Bronchial epithelial cell (primary cell): ENCODE measurements around the gene SCP2. TPM values are rescaled to one million over a fixed set of nuclear protein-coding genes. Genes with fewer than 3 reads are reported as not detected.

Experiments used
- DNase-seq: peaks from one replicate; pipeline ENCODE4 v3.0.0-alpha.2; 2010; ENCODE audit warnings: low read depth
- FAIRE-seq: peaks from 2 replicates; lab custom pipeline; 2011; peaks lifted over from hg19 to GRCh38; lab: Jason Lieb, UNC
- H3K27me3 ChIP-seq: 2 replicates; pipeline ENCODE4 v1.5.1; 2011; ENCODE audit warnings: low read length; ENCODE audit not compliant: control insufficient read depth, insufficient read depth
- H3K36me3 ChIP-seq: 2 replicates; pipeline ENCODE4 v1.5.1; 2011; ENCODE audit warnings: low read length; ENCODE audit not compliant: control insufficient read depth, insufficient read depth
- H3K4me3 ChIP-seq: 2 replicates; pipeline ENCODE4 v1.5.1; 2011; ENCODE audit warnings: mild to moderate bottlenecking, low read depth, low read length, control low read depth
- total RNA-seq: library from RNA; depleted of rRNA; stranded (reverse); fragments of >200 nt; gene quantifications from 2 replicates; pipeline ENCODE4 v1.2.1, GENCODE V29; 2014
- TF ChIP-seq, protein P1 (sequence below): IDR thresholded peaks from 2 replicates; pipeline ENCODE4 v1.5.1; 2011; ENCODE audit warnings: mild to moderate bottlenecking, moderate library complexity, low read length, control low read depth, inconsistent platforms; ENCODE audit not compliant: insufficient read depth, severe bottlenecking

The SCP2 gene
- total RNA-seq, 1 donor from 2014 or later, result 65.8 TPM

DNA sequence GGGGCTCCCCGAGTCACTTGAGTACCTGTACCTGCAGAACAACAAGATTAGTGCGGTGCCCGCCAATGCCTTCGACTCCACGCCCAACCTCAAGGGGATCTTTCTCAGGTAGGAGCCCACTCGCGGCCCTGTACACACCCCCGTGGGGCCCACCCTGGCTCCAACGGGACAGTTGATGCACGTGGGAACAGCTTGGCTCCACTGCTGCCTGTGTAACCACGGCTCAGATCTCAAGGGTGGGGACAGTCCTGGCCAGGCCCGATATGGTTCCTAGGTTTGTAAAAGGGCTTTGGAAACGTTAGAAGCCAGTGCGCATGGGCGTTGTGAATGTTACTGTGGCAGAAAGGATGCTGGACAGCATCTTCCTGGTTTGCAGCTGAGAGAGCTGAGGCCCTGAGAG lies 153.7 kb downstream of the SCP2 start:
- FAIRE-seq (no peak), DNase-seq (no peak)
- no peaks in the 10 kb centered on the region for H3K36me3 ChIP-seq
- TF ChIP-seq, protein P1, sequence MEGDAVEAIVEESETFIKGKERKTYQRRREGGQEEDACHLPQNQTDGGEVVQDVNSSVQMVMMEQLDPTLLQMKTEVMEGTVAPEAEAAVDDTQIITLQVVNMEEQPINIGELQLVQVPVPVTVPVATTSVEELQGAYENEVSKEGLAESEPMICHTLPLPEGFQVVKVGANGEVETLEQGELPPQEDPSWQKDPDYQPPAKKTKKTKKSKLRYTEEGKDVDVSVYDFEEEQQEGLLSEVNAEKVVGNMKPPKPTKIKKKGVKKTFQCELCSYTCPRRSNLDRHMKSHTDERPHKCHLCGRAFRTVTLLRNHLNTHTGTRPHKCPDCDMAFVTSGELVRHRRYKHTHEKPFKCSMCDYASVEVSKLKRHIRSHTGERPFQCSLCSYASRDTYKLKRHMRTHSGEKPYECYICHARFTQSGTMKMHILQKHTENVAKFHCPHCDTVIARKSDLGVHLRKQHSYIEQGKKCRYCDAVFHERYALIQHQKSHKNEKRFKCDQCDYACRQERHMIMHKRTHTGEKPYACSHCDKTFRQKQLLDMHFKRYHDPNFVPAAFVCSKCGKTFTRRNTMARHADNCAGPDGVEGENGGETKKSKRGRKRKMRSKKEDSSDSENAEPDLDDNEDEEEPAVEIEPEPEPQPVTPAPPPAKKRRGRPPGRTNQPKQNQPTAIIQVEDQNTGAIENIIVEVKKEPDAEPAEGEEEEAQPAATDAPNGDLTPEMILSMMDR, result no peak
- no peaks in the 10 kb centered on the region for H3K27me3 ChIP-seq
- H3K4me3 ChIP-seq, result no peak overlapping the region

DNA sequence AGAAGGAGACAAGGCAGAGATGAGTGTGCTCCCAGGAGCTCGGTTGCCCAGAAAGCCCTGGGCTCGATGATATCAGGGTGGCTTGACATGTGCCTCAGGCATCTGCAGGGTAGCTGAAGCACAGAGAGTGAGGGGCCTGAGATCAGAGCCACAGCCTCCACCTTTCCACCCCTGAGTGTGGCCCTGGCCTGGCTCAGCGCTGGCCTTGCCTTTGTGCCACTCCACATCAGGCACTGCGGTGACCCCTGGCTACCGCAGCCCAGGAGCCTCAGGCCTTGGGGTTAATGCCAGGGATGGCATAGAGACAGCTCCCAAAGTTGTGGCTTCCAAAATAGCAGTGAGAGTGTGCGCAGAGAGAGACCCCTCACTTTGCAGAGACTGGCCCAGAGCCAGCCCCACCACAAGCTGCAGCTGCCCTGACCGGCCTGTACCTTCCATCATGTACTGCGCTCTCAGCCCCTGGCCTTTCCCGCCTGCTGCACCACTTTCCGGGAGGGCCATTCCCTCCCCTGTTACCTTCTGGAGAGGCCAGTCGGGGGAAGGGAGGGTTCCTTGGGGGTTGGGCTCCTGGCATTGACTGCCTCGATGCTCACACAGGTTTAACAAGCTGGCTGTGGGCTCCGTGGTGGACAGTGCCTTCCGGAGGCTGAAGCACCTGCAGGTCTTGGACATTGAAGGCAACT lies 154.4 kb downstream of the SCP2 start:
- FAIRE-seq (no peak), DNase-seq (no peak)
- H3K36me3 ChIP-seq, result no peaks in the 10 kb centered on the region
- H3K27me3 ChIP-seq, result no peaks in the 10 kb centered on the region
- TF ChIP-seq, protein P1, result no peak
- no peak overlapping the region for H3K4me3 ChIP-seq

DNA sequence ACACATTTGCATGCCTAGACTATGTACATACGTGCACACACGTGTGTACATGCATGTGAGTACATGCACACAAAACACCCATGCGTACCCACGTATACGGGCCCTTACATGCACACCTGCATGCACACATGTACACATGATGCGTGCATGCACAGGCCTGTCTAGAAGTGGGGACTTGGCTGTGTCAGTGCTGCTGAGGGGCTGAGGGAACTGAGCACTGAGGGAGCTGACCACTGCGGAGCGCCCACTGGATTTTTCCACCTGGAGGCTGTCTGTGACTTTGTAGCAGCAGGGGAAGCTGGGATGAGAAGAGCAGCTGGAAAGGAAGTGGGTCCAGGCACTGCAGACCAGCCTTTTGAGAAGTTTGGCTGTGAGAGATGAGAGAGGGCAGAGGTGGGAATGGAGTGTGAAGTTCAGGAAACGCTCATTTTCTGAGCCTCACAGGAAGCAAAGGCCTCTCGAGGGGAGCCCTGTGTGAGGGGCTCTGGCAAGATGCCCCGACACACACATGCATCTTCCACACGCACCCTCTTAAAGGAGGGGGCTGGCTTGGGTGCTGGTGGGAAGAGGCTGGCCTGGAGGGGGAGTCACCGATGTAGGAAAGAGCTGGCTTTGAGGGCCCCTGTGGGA lies 155.9 kb downstream of the SCP2 start:
- Histone ChIP-seq H3K4me3 (no peak overlapping the region), H3K36me3 (no peaks in the 10 kb centered on the region), H3K27me3 (no peaks in the 10 kb centered on the region)
- FAIRE-seq (no peak), DNase-seq (no peak)
- TF ChIP-seq, protein P1, result no peak

DNA sequence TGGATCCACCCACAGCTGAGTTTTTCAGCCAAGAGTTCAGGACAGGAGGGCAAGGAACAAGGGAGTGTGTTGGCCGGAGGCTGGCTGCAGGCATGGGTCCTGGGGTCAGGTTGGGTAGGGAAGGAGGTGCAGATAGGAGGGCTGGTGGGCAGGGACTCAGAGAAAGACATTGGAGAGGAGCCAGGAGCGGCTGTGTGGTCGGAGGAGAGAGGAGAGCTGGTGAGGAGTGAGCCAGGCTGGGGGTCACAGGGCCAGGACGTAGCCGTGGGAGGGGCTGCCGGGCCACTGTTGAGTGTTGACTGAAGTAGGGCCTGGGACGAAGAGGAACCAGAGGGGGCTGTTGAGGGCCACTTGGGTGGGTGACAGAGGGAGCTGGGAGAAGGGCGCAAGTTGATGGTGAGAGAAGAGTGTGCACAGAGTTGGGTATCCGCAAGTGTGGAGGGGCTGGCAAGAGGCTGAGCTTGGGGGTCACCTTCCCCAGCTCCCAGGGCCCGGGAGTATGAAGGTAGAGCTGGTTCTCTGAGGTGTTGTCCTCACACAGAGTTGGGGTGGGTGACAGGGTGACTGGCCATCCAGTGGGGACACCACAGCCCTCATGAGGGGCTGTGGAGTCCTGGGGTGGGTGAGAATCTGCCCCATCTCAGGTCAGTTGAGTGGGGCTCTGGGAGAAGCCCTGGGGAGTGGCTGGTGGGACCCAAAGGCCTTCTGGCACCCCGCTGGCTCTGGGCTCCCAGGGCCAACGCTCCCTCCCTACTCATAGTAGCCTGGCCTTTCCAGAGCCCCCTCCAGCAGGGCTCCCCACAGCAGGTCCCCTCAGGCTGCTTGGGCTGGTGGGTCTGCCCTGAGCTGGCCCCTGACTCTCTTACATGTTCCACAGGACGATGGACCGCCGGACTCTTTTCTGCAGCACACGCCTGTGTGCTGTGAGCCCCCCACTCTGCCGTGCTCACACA lies 156.8 kb downstream of the SCP2 start:
- no peak for FAIRE-seq
- no peak for DNase-seq
- TF ChIP-seq, protein P1, result no peak

DNA sequence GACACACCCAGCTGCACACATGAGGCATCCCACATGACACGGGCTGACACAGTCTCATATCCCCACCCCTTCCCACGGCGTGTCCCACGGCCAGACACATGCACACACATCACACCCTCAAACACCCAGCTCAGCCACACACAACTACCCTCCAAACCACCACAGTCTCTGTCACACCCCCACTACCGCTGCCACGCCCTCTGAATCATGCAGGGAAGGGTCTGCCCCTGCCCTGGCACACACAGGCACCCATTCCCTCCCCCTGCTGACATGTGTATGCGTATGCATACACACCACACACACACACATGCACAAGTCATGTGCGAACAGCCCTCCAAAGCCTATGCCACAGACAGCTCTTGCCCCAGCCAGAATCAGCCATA lies 157.5 kb downstream of the SCP2 start:
- peak; percentile 12 for DNase-seq
- Histone ChIP-seq H3K36me3 (no peaks in the 10 kb centered on the region), H3K27me3 (no peaks in the 10 kb centered on the region), H3K4me3 (no peak overlapping the region)
- no peak for FAIRE-seq
- TF ChIP-seq, protein P1, result no peak

More for the DNA sequence above, 156.8 kb downstream of the SCP2 start:
- Histone ChIP-seq H3K4me3 (no peak overlapping the region), H3K27me3 (no peaks in the 10 kb centered on the region), H3K36me3 (no peaks in the 10 kb centered on the region)
